Central memory CD8-positive, alpha-beta T cell (primary cell): Measurements from ENCODE around the gene ISLR.
A peak's percentile ranks its signal among the peaks of the same experiment; 100 is the strongest.

Experiments
- ATAC-seq: fragments of 150-1000 bp; cut with Tn5 transposase; replicated peaks from 2 replicates; pipeline ENCODE4 v1.10.0; 2022; ENCODE audit warnings: mild to moderate bottlenecking, moderate FRiP score, moderate number of reproducible peaks; ENCODE audit not compliant: poor library complexity, severe bottlenecking; ENCODE audit errors: extremely low read depth
- DNase-seq, 2 donors: peaks; one replicate each; pipeline ENCODE4 v3.0.0; 2021; ENCODE audit warnings: low spot score in 2 of 2
- H3K27ac Mint-ChIP-seq: one replicate; pipeline ENCODE4 v1.8.0; 2022; ENCODE audit warnings: low read depth, mild to moderate bottlenecking, moderate library complexity, mixed read lengths
- H3K27me3 Mint-ChIP-seq: one replicate; pipeline ENCODE4 v1.8.0; 2022; ENCODE audit warnings: mixed read lengths
- H3K36me3 Mint-ChIP-seq: one replicate; pipeline ENCODE4 v1.8.0; 2022; ENCODE audit warnings: mild to moderate bottlenecking, moderate library complexity, mixed read lengths; ENCODE audit not compliant: insufficient read depth
- H3K4me1 Mint-ChIP-seq: one replicate; pipeline ENCODE4 v1.8.0; 2022; ENCODE audit warnings: mixed read lengths
- H3K4me3 Mint-ChIP-seq: one replicate; pipeline ENCODE4 v1.8.0; 2022; ENCODE audit warnings: mild to moderate bottlenecking, moderate library complexity, mixed read lengths
- H3K9me3 Mint-ChIP-seq: one replicate; pipeline ENCODE4 v1.8.0; 2022; ENCODE audit warnings: mixed read lengths

Gene ISLR

GRCh38 chr15:74132681-74133651, 40.5 kb upstream of the ISLR start:
- Mint-ChIP-seq H3K4me3 (no peak overlapping the region), H3K27me3 (peaks cover 84% of the 10 kb centered on the region), H3K9me3 (no peaks in the 10 kb centered on the region), H3K36me3 (peaks cover 8% of the 10 kb centered on the region), H3K4me1 (peaks cover 18% of the 10 kb centered on the region), H3K27ac (no peak overlapping the region)
- DNase-seq: no peak
- no peak for ATAC-seq

DNA sequence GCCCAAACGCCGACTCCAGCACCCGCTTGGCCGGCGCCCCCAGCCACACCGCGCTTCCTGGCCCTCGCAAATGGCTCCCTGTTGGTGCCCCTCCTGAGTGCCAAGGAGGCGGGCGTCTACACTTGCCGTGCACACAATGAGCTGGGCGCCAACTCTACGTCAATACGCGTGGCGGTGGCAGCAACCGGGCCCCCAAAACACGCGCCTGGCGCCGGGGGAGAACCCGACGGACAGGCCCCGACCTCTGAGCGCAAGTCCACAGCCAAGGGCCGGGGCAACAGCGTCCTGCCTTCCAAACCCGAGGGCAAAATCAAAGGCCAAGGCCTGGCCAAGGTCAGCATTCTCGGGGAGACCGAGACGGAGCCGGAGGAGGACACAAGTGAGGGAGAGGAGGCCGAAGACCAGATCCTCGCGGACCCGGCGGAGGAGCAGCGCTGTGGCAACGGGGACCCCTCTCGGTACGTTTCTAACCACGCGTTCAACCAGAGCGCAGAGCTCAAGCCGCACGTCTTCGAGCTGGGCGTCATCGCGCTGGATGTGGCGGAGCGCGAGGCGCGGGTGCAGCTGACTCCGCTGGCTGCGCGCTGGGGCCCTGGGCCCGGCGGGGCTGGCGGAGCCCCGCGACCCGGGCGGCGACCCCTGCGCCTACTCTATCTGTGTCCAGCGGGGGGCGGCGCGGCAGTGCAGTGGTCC, 39.7 kb upstream of the ISLR start:
- ATAC-seq (no peak), DNase-seq (no peak)
- H3K27ac Mint-ChIP-seq: no peak overlapping the region

DNA sequence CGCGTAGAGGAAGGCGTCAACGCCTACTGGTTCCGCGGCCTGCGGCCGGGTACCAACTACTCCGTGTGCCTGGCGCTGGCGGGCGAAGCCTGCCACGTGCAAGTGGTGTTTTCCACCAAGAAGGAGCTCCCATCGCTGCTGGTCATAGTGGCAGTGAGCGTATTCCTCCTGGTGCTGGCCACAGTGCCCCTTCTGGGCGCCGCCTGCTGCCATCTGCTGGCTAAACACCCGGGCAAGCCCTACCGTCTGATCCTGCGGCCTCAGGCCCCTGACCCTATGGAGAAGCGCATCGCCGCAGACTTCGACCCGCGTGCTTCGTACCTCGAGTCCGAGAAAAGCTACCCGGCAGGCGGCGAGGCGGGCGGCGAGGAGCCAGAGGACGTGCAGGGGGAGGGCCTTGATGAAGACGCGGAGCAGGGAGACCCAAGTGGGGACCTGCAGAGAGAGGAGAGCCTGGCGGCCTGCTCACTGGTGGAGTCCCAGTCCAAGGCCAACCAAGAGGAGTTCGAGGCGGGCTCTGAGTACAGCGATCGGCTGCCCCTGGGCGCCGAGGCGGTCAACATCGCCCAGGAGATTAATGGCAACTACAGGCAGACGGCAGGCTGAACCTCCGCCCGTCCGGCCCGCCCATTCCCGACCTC, 39.0 kb upstream of the ISLR start:
- peaks cover 5% of the 10 kb centered on the region for H3K36me3 Mint-ChIP-seq
- H3K4me3 Mint-ChIP-seq: peak overlapping the region; percentile 21
- H3K9me3 Mint-ChIP-seq: no peaks in the 10 kb centered on the region
- peaks cover 84% of the 10 kb centered on the region for H3K27me3 Mint-ChIP-seq
- H3K27ac Mint-ChIP-seq: peak overlapping the region; percentile 68
- H3K4me1 Mint-ChIP-seq: peaks cover 15% of the 10 kb centered on the region
- ATAC-seq (no peak), DNase-seq (no peak)

More for the DNA sequence above, 39.7 kb upstream of the ISLR start:
- no peak overlapping the region for H3K4me3 Mint-ChIP-seq
- peaks cover 18% of the 10 kb centered on the region for H3K4me1 Mint-ChIP-seq
- peaks cover 5% of the 10 kb centered on the region for H3K36me3 Mint-ChIP-seq
- H3K9me3 Mint-ChIP-seq: no peaks in the 10 kb centered on the region
- H3K27me3 Mint-ChIP-seq: peaks cover 84% of the 10 kb centered on the region

GRCh38 chr15:74135041-74135565, 38.4 kb upstream of the ISLR start:
- DNase-seq: no peak
- H3K36me3 Mint-ChIP-seq: peaks cover 4% of the 10 kb centered on the region
- no peaks in the 10 kb centered on the region for H3K9me3 Mint-ChIP-seq
- H3K27me3 Mint-ChIP-seq: peaks cover 84% of the 10 kb centered on the region
- peaks cover 12% of the 10 kb centered on the region for H3K4me1 Mint-ChIP-seq
- H3K4me3 Mint-ChIP-seq: peak overlapping the region; percentile 21
- no peak for ATAC-seq
- H3K27ac Mint-ChIP-seq: peak overlapping the region; percentile 68

DNA sequence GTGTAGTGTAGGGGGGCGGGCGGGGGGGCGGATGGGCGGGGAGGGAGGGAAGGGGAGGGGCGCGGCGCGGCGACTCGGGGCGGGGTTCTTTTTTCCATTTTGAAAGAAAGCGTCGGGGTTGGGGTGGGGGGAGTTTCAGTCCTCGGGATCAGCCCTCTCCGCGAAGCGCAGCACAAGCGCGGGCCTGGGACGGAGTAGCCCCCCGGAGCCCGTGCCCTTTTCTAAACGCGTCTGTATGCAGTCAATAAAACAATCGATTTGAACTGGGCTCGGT, 37.0 kb upstream of the ISLR start:
- Mint-ChIP-seq H3K9me3 (no peaks in the 10 kb centered on the region), H3K27me3 (peaks cover 77% of the 10 kb centered on the region), H3K27ac (no peak overlapping the region), H3K36me3 (peaks cover 2% of the 10 kb centered on the region), H3K4me1 (peaks cover 12% of the 10 kb centered on the region), H3K4me3 (peak overlapping the region; percentile 33)
- no peak for DNase-seq
- no peak for ATAC-seq

DNA sequence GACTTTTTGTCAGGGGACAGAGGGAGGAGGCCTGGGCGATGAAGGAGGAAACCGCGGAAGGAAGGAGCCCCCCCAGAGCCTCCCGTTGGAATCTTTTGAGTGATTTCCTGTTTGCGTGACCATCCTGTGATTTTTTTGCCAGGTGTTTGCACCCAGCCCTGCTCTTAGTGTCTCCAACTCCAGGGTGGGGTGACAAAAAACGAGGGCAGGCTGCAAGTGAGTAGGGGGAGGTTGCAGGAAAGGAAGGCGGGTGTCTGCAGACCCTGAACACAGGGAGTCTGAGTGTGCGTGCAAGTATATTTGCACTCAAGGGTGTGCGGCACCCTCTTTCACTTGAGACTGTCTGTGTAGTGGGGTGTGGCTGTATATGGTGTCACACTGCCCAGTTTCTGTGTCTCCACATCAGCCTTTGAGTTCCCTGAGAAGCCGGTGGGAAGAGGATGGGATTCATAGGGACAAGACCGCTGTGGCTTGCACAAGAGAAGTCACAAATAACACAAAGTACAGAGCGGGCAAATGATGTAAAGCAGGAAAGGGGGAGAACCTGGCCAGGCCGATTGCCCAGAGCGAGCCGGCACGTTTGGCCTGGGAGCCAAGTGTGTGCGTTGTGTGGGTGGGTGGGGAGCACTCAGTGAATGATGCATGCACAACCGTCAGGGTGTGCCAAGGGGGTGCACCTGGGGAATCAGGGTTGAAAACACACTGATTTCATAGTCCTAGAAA, 36.5 kb upstream of the ISLR start:
- H3K36me3 Mint-ChIP-seq: peaks cover 2% of the 10 kb centered on the region
- no peak overlapping the region for H3K27ac Mint-ChIP-seq
- ATAC-seq (no peak), DNase-seq (no peak)
- H3K9me3 Mint-ChIP-seq: no peaks in the 10 kb centered on the region
- H3K4me1 Mint-ChIP-seq: peaks cover 12% of the 10 kb centered on the region
- peak overlapping the region; percentile 33 for H3K4me3 Mint-ChIP-seq
- H3K27me3 Mint-ChIP-seq: peaks cover 77% of the 10 kb centered on the region

- peaks cover 77% of the 10 kb centered on the region for H3K27me3 Mint-ChIP-seq
- DNase-seq (no peak), ATAC-seq (no peak)
- H3K27ac Mint-ChIP-seq: no peak overlapping the region
- H3K4me3 Mint-ChIP-seq: peak overlapping the region; percentile 33
- H3K4me1 Mint-ChIP-seq: peaks cover 7% of the 10 kb centered on the region
- peaks cover 2% of the 10 kb centered on the region for H3K36me3 Mint-ChIP-seq
- H3K9me3 Mint-ChIP-seq: no peaks in the 10 kb centered on the region
Measured at GRCh38 chr15:74137537-74137894, 36.0 kb upstream of the ISLR start.

GRCh38 chr15:74138642-74139041, 34.9 kb upstream of the ISLR start:
- ATAC-seq: no peak
- Mint-ChIP-seq H3K27ac (no peak overlapping the region), H3K27me3 (peaks cover 80% of the 10 kb centered on the region), H3K4me1 (peaks cover 7% of the 10 kb centered on the region), H3K36me3 (peaks cover 2% of the 10 kb centered on the region), H3K9me3 (no peaks in the 10 kb centered on the region), H3K4me3 (no peak overlapping the region)
- no peak for DNase-seq

- DNase-seq: no peak
- no peak overlapping the region for H3K4me3 Mint-ChIP-seq
- H3K4me1 Mint-ChIP-seq: peaks cover 5% of the 10 kb centered on the region
- peaks cover 83% of the 10 kb centered on the region for H3K27me3 Mint-ChIP-seq
- ATAC-seq: no peak
- no peak overlapping the region for H3K27ac Mint-ChIP-seq
- H3K9me3 Mint-ChIP-seq: no peaks in the 10 kb centered on the region
- H3K36me3 Mint-ChIP-seq: no peaks in the 10 kb centered on the region
Measured at GRCh38 chr15:74141591-74141990, 31.9 kb upstream of the ISLR start.

DNA sequence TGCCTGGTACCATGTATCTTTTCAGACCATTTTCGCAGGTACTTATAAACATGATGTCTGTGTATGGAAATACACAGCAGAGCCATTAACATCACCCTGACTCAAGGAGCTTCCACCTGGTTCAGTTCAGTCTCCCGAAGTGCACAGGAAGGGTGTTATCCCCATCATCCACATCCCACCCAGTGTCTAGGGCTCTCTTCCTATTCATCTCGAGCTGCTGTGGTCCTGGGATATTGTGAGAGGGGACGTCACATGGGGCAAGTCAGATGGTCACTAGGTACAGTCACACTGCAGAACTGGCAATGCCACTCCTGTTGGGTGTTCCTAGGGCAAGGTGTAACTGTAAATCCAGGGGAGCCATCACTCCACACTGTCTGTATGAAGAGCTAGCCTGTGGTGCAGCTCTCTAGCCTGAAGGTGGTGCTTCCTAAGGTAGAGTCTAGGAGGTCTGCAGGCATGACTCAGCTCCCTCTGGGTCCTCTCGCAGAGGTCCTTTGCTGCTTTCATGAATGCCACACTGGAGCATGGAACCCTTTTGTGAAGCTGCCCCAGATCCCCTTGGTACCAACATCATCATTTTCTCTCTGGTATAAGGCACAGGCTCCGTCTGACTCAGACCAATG, 29.2 kb upstream of the ISLR start:
- DNase-seq: no peak
- Mint-ChIP-seq H3K27me3 (peaks cover 66% of the 10 kb centered on the region), H3K4me3 (no peak overlapping the region), H3K9me3 (no peaks in the 10 kb centered on the region), H3K36me3 (peaks cover 1% of the 10 kb centered on the region), H3K27ac (no peak overlapping the region), H3K4me1 (no peaks in the 10 kb centered on the region)
- no peak for ATAC-seq

DNA sequence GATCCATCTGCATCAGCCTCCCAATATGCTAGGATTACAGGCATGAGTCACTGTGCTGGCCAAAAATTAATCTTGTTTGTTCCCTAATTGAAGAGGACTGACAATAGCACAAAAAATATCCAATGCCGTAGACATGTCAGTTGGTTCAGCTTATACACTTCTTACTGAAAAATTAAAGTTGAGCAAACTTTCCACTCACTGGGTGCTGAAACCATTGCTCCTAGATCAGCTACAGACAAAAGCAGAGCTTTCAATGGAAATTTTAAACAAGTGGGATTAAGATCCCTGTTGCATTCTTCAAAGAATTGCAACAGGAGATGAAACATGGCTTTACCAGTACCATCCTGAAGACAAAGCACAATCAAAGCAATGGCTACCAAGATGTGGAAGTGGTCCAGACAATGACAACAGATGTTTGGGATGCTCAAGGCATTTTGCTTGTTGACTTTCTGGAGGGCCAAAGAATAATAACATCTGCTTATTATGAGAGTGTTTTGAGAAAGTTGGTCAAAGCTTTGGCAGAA, 27.2 kb upstream of the ISLR start:
- ATAC-seq: no peak
- Mint-ChIP-seq H3K4me3 (no peak overlapping the region), H3K9me3 (no peaks in the 10 kb centered on the region), H3K27ac (no peak overlapping the region), H3K27me3 (peaks cover 68% of the 10 kb centered on the region), H3K36me3 (peaks cover 2% of the 10 kb centered on the region), H3K4me1 (no peaks in the 10 kb centered on the region)
- no peak for DNase-seq

DNA sequence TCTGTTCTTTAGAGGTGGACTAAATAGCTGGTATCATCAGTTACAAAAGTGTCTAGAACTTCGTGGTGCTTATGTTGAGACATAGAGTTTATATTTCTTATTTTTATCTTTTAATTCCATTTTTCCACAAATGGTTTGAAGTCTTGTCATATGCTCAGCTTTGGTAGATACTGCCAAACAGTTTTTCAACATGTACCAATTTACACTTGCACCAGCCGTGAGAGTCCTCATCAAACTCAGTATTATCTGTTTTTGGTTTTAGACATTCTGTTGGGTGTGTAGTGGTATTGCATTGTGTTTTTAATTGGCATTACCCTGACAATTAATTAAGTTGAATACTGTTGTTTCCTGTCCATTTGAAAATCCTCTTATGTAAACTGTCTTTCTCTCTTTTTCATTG, 26.5 kb upstream of the ISLR start:
- no peak for ATAC-seq
- Mint-ChIP-seq H3K4me3 (no peak overlapping the region), H3K36me3 (peaks cover 2% of the 10 kb centered on the region), H3K9me3 (no peaks in the 10 kb centered on the region), H3K4me1 (no peaks in the 10 kb centered on the region), H3K27ac (no peak overlapping the region), H3K27me3 (peaks cover 68% of the 10 kb centered on the region)
- DNase-seq: no peak
